ENCODE results near the gene SEC14L3.

SEC14L3 gene

GRCh38 chr22:30444632-30445437 lies 27.0 kb downstream of the SEC14L3 start:
- Mint-ChIP-seq H3K4me1 (peaks cover 24% of the 10 kb centered on the region), H3K4me3 (no peak overlapping the region), H3K27me3 (peaks cover 49% of the 10 kb centered on the region), H3K27ac (peak overlapping the region; percentile 18), H3K9me3 (no peaks in the 10 kb centered on the region), H3K36me3 (ENCODE audit: low read depth) (peaks cover 2% of the 10 kb centered on the region)
- DNase-seq (peak; percentile 68), ATAC-seq (peak; percentile 34)

GRCh38 chr22:30441088-30441487 lies 30.7 kb downstream of the SEC14L3 start:
- H3K27ac Mint-ChIP-seq, result no peak overlapping the region
- H3K36me3 Mint-ChIP-seq (ENCODE audit: low read depth), result peaks cover 2% of the 10 kb centered on the region
- H3K4me1 Mint-ChIP-seq, result peaks cover 25% of the 10 kb centered on the region
- no peaks in the 10 kb centered on the region for H3K9me3 Mint-ChIP-seq
- peaks cover 46% of the 10 kb centered on the region for H3K27me3 Mint-ChIP-seq
- ATAC-seq (no peak), DNase-seq (no peak)
- H3K4me3 Mint-ChIP-seq, result no peak overlapping the region

GRCh38 chr22:30439836-30440235 lies 32.0 kb downstream of the SEC14L3 start:
- ATAC-seq (no peak), DNase-seq (no peak)
- Mint-ChIP-seq H3K4me1 (peaks cover 36% of the 10 kb centered on the region), H3K27me3 (peaks cover 35% of the 10 kb centered on the region), H3K27ac (no peak overlapping the region), H3K4me3 (no peak overlapping the region), H3K36me3 (ENCODE audit: low read depth) (peaks cover 13% of the 10 kb centered on the region), H3K9me3 (peaks cover 9% of the 10 kb centered on the region)

GRCh38 chr22:30439226-30439625 lies 32.6 kb downstream of the SEC14L3 start:
- Mint-ChIP-seq H3K9me3 (peaks cover 9% of the 10 kb centered on the region), H3K27me3 (peaks cover 34% of the 10 kb centered on the region), H3K4me1 (peaks cover 42% of the 10 kb centered on the region), H3K4me3 (no peak overlapping the region), H3K36me3 (ENCODE audit: low read depth) (peaks cover 16% of the 10 kb centered on the region), H3K27ac (no peak overlapping the region)
- DNase-seq (no peak), ATAC-seq (no peak)

GRCh38 chr22:30438559-30438958 lies 33.3 kb downstream of the SEC14L3 start:
- H3K27me3 Mint-ChIP-seq, result peaks cover 32% of the 10 kb centered on the region
- peaks cover 48% of the 10 kb centered on the region for H3K4me1 Mint-ChIP-seq
- H3K36me3 Mint-ChIP-seq (ENCODE audit: low read depth), result peaks cover 16% of the 10 kb centered on the region
- no peak for DNase-seq
- H3K4me3 Mint-ChIP-seq, result no peak overlapping the region
- peaks cover 9% of the 10 kb centered on the region for H3K9me3 Mint-ChIP-seq
- ATAC-seq, result no peak
- H3K27ac Mint-ChIP-seq, result no peak overlapping the region

- DNase-seq (no peak), ATAC-seq (no peak)
- Mint-ChIP-seq H3K27ac (peak overlapping the region; percentile 96), H3K27me3 (peaks cover 21% of the 10 kb centered on the region), H3K4me1 (peaks cover 37% of the 10 kb centered on the region), H3K4me3 (peak overlapping the region; percentile 87), H3K9me3 (peaks cover 9% of the 10 kb centered on the region), H3K36me3 (ENCODE audit: low read depth) (peaks cover 14% of the 10 kb centered on the region)
Observed at GRCh38 chr22:30436196-30436595, 35.6 kb downstream of the SEC14L3 start.

GRCh38 chr22:30435674-30436126 lies 36.1 kb downstream of the SEC14L3 start:
- ATAC-seq (peak; percentile 80), DNase-seq (peak; percentile 75)
- peak overlapping the region; percentile 96 for H3K27ac Mint-ChIP-seq
- H3K4me3 Mint-ChIP-seq, result peak overlapping the region; percentile 87
- H3K27me3 Mint-ChIP-seq, result peaks cover 17% of the 10 kb centered on the region
- H3K4me1 Mint-ChIP-seq, result peaks cover 34% of the 10 kb centered on the region
- peaks cover 14% of the 10 kb centered on the region for H3K36me3 Mint-ChIP-seq (ENCODE audit: low read depth)
- peaks cover 9% of the 10 kb centered on the region for H3K9me3 Mint-ChIP-seq

- H3K4me1 Mint-ChIP-seq, result peaks cover 34% of the 10 kb centered on the region
- peak overlapping the region; percentile 96 for H3K27ac Mint-ChIP-seq
- DNase-seq (no peak), ATAC-seq (peak; percentile 16)
- H3K9me3 Mint-ChIP-seq, result peaks cover 9% of the 10 kb centered on the region
- H3K27me3 Mint-ChIP-seq, result peaks cover 11% of the 10 kb centered on the region
- peak overlapping the region; percentile 87 for H3K4me3 Mint-ChIP-seq
- peaks cover 14% of the 10 kb centered on the region for H3K36me3 Mint-ChIP-seq (ENCODE audit: low read depth)
Observed at GRCh38 chr22:30434843-30435242, 37.0 kb downstream of the SEC14L3 start.

- Mint-ChIP-seq H3K27ac (peak overlapping the region; percentile 96), H3K4me1 (peaks cover 34% of the 10 kb centered on the region), H3K36me3 (ENCODE audit: low read depth) (peaks cover 17% of the 10 kb centered on the region), H3K9me3 (peaks cover 9% of the 10 kb centered on the region), H3K4me3 (peak overlapping the region; percentile 45), H3K27me3 (peaks cover 6% of the 10 kb centered on the region)
- DNase-seq (peak; percentile 26), ATAC-seq (peak; percentile 68)
Observed at GRCh38 chr22:30433773-30434172, 38.0 kb downstream of the SEC14L3 start.

GRCh38 chr22:30433227-30433626 lies 38.6 kb downstream of the SEC14L3 start:
- H3K4me1 Mint-ChIP-seq, result peaks cover 34% of the 10 kb centered on the region
- peaks cover 21% of the 10 kb centered on the region for H3K36me3 Mint-ChIP-seq (ENCODE audit: low read depth)
- peak overlapping the region; percentile 71 for H3K27ac Mint-ChIP-seq
- peaks cover 9% of the 10 kb centered on the region for H3K9me3 Mint-ChIP-seq
- no peak overlapping the region for H3K4me3 Mint-ChIP-seq
- DNase-seq (no peak), ATAC-seq (no peak)
- H3K27me3 Mint-ChIP-seq, result peaks cover 1% of the 10 kb centered on the region

GRCh38 chr22:30432520-30432919 lies 39.3 kb downstream of the SEC14L3 start:
- no peak overlapping the region for H3K27ac Mint-ChIP-seq
- peaks cover 9% of the 10 kb centered on the region for H3K9me3 Mint-ChIP-seq
- peaks cover 37% of the 10 kb centered on the region for H3K4me1 Mint-ChIP-seq
- H3K27me3 Mint-ChIP-seq, result no peaks in the 10 kb centered on the region
- no peak for ATAC-seq
- DNase-seq, result no peak
- H3K36me3 Mint-ChIP-seq (ENCODE audit: low read depth), result peaks cover 25% of the 10 kb centered on the region
- H3K4me3 Mint-ChIP-seq, result no peak overlapping the region

GRCh38 chr22:30432096-30432495 lies 39.7 kb downstream of the SEC14L3 start:
- no peak for DNase-seq
- H3K4me1 Mint-ChIP-seq, result peaks cover 41% of the 10 kb centered on the region
- H3K9me3 Mint-ChIP-seq, result peaks cover 9% of the 10 kb centered on the region
- no peak overlapping the region for H3K27ac Mint-ChIP-seq
- peaks cover 29% of the 10 kb centered on the region for H3K36me3 Mint-ChIP-seq (ENCODE audit: low read depth)
- H3K4me3 Mint-ChIP-seq, result no peak overlapping the region
- no peak for ATAC-seq
- no peaks in the 10 kb centered on the region for H3K27me3 Mint-ChIP-seq

- peaks cover 8% of the 10 kb centered on the region for H3K9me3 Mint-ChIP-seq
- no peak overlapping the region for H3K27ac Mint-ChIP-seq
Observed at GRCh38 chr22:30430933-30431332, 40.9 kb downstream of the SEC14L3 start.

GRCh38 chr22:30429887-30430286 lies 41.9 kb downstream of the SEC14L3 start:
- Mint-ChIP-seq H3K4me3 (no peak overlapping the region), H3K9me3 (no peaks in the 10 kb centered on the region), H3K27ac (no peak overlapping the region), H3K4me1 (peaks cover 44% of the 10 kb centered on the region), H3K36me3 (ENCODE audit: low read depth) (peaks cover 22% of the 10 kb centered on the region), H3K27me3 (no peaks in the 10 kb centered on the region)
- no peak for ATAC-seq
- DNase-seq, result no peak

More at GRCh38 chr22:30430933-30431332, 40.9 kb downstream of the SEC14L3 start:
- DNase-seq (no peak), ATAC-seq (no peak)
- Mint-ChIP-seq H3K36me3 (ENCODE audit: low read depth) (peaks cover 29% of the 10 kb centered on the region), H3K27me3 (no peaks in the 10 kb centered on the region), H3K4me1 (peaks cover 48% of the 10 kb centered on the region), H3K4me3 (no peak overlapping the region)

GRCh38 chr22:30427871-30428270 lies 43.9 kb downstream of the SEC14L3 start:
- no peak for DNase-seq
- Mint-ChIP-seq H3K9me3 (no peaks in the 10 kb centered on the region), H3K27ac (no peak overlapping the region), H3K36me3 (ENCODE audit: low read depth) (peaks cover 19% of the 10 kb centered on the region), H3K4me3 (no peak overlapping the region), H3K27me3 (no peaks in the 10 kb centered on the region), H3K4me1 (peaks cover 37% of the 10 kb centered on the region)
- no peak for ATAC-seq

Data from activated naive CD8-positive, alpha-beta T cell treated with anti-CD3 and anti-CD28 coated beads, Interleukin-2, amount 50 U/mL, for 24 hours (primary cell).